T1000 (cell line): ENCODE results near the gene ODC1.
A peak's percentile ranks its signal among the peaks of the same experiment; 100 is the strongest.

Experiments used
- DNase-seq: peaks from one replicate; lab custom pipeline; 2025; ENCODE audit warnings: mixed read lengths; lab: John Stamatoyannopoulos, UW

The ODC1 gene

GRCh38 chr2:10415048-10415447, 33.1 kb downstream of the ODC1 start:
- DNase-seq: no peak

- DNase-seq: no peak
These were observed 33.5 kb downstream of the ODC1 start for GRCh38 chr2:10414591-10414990.

- peak; percentile 22 for DNase-seq
These were observed 34.1 kb downstream of the ODC1 start for GRCh38 chr2:10413991-10414451.

- no peak for DNase-seq
These were observed 34.6 kb downstream of the ODC1 start for GRCh38 chr2:10413503-10413902.

- DNase-seq: no peak
These were observed 35.7 kb downstream of the ODC1 start for GRCh38 chr2:10412380-10412779.

- DNase-seq: no peak
These were observed 36.6 kb downstream of the ODC1 start for GRCh38 chr2:10411557-10411956.

- no peak for DNase-seq
These were observed 37.2 kb downstream of the ODC1 start for GRCh38 chr2:10410823-10411437.

GRCh38 chr2:10410001-10410822, 37.9 kb downstream of the ODC1 start:
- DNase-seq: no peak

- peak; percentile 57 for DNase-seq
These were observed 39.2 kb downstream of the ODC1 start for GRCh38 chr2:10408649-10409579.

- DNase-seq: peak; percentile 54
These were observed 40.1 kb downstream of the ODC1 start for GRCh38 chr2:10407841-10408648.

- DNase-seq: no peak
These were observed 40.7 kb downstream of the ODC1 start for GRCh38 chr2:10407432-10407831.

GRCh38 chr2:10406491-10407188, 41.5 kb downstream of the ODC1 start:
- no peak for DNase-seq

- DNase-seq: no peak
These were observed 42.1 kb downstream of the ODC1 start for GRCh38 chr2:10406016-10406415.

- DNase-seq: peak; percentile 90
These were observed 42.7 kb downstream of the ODC1 start for GRCh38 chr2:10405448-10405847.

GRCh38 chr2:10404324-10405143, 43.6 kb downstream of the ODC1 start:
- peak; percentile 32 for DNase-seq

- no peak for DNase-seq
These were observed 45.4 kb downstream of the ODC1 start for GRCh38 chr2:10402653-10403215.

- DNase-seq: peak; percentile 51
These were observed 46.0 kb downstream of the ODC1 start for GRCh38 chr2:10402062-10402585.

GRCh38 chr2:10400978-10401951, 46.9 kb downstream of the ODC1 start:
- DNase-seq: no peak
